ENCODE data around the gene ATF4. TPM values are rescaled to one million over a fixed set of nuclear protein-coding genes. Genes with fewer than 3 reads are reported as not detected.
A peak's percentile ranks its signal among the peaks of the same experiment; 100 is the strongest.

The ATF4 gene
- total RNA-seq, 1 experiment from 2014 or later, result 230 TPM

DNA sequence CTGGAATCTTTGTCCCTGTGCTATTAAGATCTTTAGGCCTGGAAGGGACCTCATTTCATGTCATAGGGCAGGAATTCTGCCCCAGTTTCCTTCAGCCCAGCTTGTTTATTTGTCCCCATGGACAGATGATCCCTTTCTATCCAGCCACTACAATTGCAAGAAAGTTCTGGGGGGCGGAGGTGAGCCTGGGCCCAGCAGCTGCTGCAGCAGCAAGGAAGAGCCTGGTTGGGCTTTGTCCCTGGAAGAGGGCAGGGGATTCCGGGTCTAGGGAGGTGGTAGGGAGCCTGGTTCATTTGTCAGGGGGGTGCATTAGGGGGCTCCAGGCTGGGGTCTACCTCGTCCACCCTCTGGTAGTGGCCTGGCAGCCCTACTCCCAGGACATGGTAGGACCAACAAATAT, 33.8 kb downstream of the ATF4 start:
- ChIA-PET CTCF (no interaction called here), POLR2A (ENCODE audit: unreplicated experiment) (no interaction called here)
- Histone ChIP-seq H3K4me1 (ENCODE audit: insufficient read depth, low read length) (0 out of 2 replicates have a peak, but pooled peaks cover under 1% of the 10 kb centered on the region), H3K27ac (ENCODE audit: low read length) (no peak overlapping the region), H3K4me3 (ENCODE audit: low read length) (no peak overlapping the region), H3K9me2 (replicated peaks; ENCODE audit: low read length) (no peaks in the 10 kb centered on the region), H2AFZ (ENCODE audit: low read length) (no peak overlapping the region), H3K79me2 (ENCODE audit: low read length) (no peaks in the 10 kb centered on the region), H3K9me3 (ENCODE audit: low read length) (no peaks in the 10 kb centered on the region), H3K27me3 (ENCODE audit: low read length) (peaks cover 32% of the 10 kb centered on the region), H3F3A (ENCODE audit: low read length, unreplicated experiment) (no peaks in the 10 kb centered on the region), H3K4me2 (ENCODE audit: low read length) (no peak overlapping the region), H3K9ac (ENCODE audit: low read length) (no peak overlapping the region), H4K20me1 (ENCODE audit: low read length) (no peaks in the 10 kb centered on the region), H3K36me3 (ENCODE audit: low read depth, low read length) (no peaks in the 10 kb centered on the region)
- no TSS peak for BruUV-seq (replicated peaks)
- ATAC-seq (no peak), DNase-seq (no peak)
- intact Hi-C loops (cut with micrococcal nuclease), result no loop called here
- TF ChIP-seq, protein P1, sequence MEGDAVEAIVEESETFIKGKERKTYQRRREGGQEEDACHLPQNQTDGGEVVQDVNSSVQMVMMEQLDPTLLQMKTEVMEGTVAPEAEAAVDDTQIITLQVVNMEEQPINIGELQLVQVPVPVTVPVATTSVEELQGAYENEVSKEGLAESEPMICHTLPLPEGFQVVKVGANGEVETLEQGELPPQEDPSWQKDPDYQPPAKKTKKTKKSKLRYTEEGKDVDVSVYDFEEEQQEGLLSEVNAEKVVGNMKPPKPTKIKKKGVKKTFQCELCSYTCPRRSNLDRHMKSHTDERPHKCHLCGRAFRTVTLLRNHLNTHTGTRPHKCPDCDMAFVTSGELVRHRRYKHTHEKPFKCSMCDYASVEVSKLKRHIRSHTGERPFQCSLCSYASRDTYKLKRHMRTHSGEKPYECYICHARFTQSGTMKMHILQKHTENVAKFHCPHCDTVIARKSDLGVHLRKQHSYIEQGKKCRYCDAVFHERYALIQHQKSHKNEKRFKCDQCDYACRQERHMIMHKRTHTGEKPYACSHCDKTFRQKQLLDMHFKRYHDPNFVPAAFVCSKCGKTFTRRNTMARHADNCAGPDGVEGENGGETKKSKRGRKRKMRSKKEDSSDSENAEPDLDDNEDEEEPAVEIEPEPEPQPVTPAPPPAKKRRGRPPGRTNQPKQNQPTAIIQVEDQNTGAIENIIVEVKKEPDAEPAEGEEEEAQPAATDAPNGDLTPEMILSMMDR (conservative IDR thresholded peaks at IDR 0.05; ENCODE audit: low read depth, low read length), result no peak
- TF ChIP-seq EZH2 (IDR thresholded peaks at IDR 0.05; ENCODE audit: low read length, unreplicated experiment) (no peak), EZH2phosphoT487 (IDR thresholded peaks at IDR 0.05; ENCODE audit: borderline replicate concordance, low read length) (no peak)

DNA sequence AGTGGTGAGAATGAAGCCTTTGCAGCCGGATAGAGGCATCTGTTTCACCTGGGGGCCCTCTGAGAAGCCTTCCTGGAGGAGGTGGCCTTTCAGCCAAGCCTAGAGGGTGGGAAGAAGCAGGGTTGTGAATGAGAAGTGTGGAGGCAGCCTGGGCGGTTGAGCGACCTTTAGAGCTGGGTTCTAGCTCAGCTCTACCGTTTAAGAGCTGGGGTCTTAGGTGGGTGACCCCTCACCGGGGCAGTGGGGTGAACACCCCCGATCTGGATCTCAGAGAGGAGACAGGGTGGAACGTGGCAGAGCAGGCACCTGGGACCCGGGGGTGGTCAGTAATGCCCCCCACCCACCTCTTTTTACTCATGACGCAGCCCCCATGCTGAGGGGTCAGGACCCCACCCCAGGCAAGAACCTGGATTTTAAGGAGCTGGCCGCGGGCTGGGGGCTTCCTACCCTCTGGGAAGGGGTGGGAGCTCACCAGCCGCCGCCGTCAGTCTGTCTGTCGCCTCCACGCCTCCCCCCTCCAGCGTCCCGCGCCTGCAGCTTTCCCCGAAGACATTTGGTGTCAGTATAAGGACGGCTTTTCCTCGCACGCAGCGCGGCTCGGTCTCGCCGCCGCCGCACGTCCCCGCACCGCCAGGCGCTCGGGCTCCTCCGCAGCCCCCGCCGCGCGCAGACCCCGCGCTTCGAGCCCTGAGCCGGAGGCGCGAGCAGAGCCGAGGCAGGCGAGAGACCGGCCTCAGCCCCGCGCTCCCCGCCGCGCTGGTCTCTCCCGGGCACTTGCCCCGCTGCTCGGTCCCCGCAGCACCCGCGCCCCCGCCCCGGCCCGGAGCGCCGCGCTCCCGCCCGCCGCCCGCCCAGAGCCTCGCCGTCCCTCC, 36.8 kb downstream of the ATF4 start:
- no peaks in the 10 kb centered on the region for H3F3A ChIP-seq (ENCODE audit: low read length, unreplicated experiment)
- no peaks in the 10 kb centered on the region for H3K79me2 ChIP-seq (ENCODE audit: low read length)
- ChIA-PET POLR2A (ENCODE audit: unreplicated experiment) (no interaction called here), CTCF (no interaction called here)
- H3K4me1 ChIP-seq (ENCODE audit: insufficient read depth, low read length), result peaks cover 7% of the 10 kb centered on the region; the same call in 1 of the 2 replicates
- H3K4me2 ChIP-seq (ENCODE audit: low read length), result no peak overlapping the region
- H3K36me3 ChIP-seq (ENCODE audit: low read depth, low read length), result no peaks in the 10 kb centered on the region
- H3K27me3 ChIP-seq (ENCODE audit: low read length), result peaks cover 21% of the 10 kb centered on the region
- no TSS peak for BruUV-seq (replicated peaks)
- H3K9ac ChIP-seq (ENCODE audit: low read length), result no peak overlapping the region
- ATAC-seq (peak; percentile 22; the same call in 1 of the 2 replicates), DNase-seq (no peak)
- H3K9me3 ChIP-seq (ENCODE audit: low read length), result no peaks in the 10 kb centered on the region
- H2AFZ ChIP-seq (ENCODE audit: low read length), result no peak overlapping the region
- TF ChIP-seq, protein P1 (conservative IDR thresholded peaks at IDR 0.05; ENCODE audit: low read depth, low read length), result no peak
- TF ChIP-seq EZH2phosphoT487 (IDR thresholded peaks at IDR 0.05; ENCODE audit: borderline replicate concordance, low read length), result no peak
- TF ChIP-seq EZH2 (IDR thresholded peaks at IDR 0.05; ENCODE audit: low read length, unreplicated experiment), result peak; percentile 42
- H3K27ac ChIP-seq (ENCODE audit: low read length), result no peak overlapping the region
- no peak overlapping the region for H3K4me3 ChIP-seq (ENCODE audit: low read length)
- H3K9me2 ChIP-seq (replicated peaks; ENCODE audit: low read length), result no peaks in the 10 kb centered on the region
- no peaks in the 10 kb centered on the region for H4K20me1 ChIP-seq (ENCODE audit: low read length)
- intact Hi-C loops (cut with micrococcal nuclease), result no loop called here

GRCh38 chr22:39558254-39558727, 37.9 kb downstream of the ATF4 start:
- no peaks in the 10 kb centered on the region for H3K9me2 ChIP-seq (replicated peaks; ENCODE audit: low read length)
- DNase-seq (no peak), ATAC-seq (no peak)
- TF ChIP-seq, protein P1 (conservative IDR thresholded peaks at IDR 0.05; ENCODE audit: low read depth, low read length), result no peak
- TF ChIP-seq EZH2phosphoT487 (IDR thresholded peaks at IDR 0.05; ENCODE audit: borderline replicate concordance, low read length), result peak; percentile 23; the same call in 1 of the 2 replicates
- TF ChIP-seq EZH2 (IDR thresholded peaks at IDR 0.05; ENCODE audit: low read length, unreplicated experiment), result no peak
- BruUV-seq (replicated peaks), result no TSS peak
- peaks cover 7% of the 10 kb centered on the region; the same call in 1 of the 2 replicates for H3K4me1 ChIP-seq (ENCODE audit: insufficient read depth, low read length)
- ChIA-PET CTCF (no interaction called here), POLR2A (ENCODE audit: unreplicated experiment) (no interaction called here)
- H3K27ac ChIP-seq (ENCODE audit: low read length), result no peak overlapping the region
- H4K20me1 ChIP-seq (ENCODE audit: low read length), result no peaks in the 10 kb centered on the region
- H3K9me3 ChIP-seq (ENCODE audit: low read length), result no peaks in the 10 kb centered on the region
- H3K27me3 ChIP-seq (ENCODE audit: low read length), result peaks cover 21% of the 10 kb centered on the region
- no peak overlapping the region for H3K4me3 ChIP-seq (ENCODE audit: low read length)
- H3K4me2 ChIP-seq (ENCODE audit: low read length), result no peak overlapping the region
- H3K9ac ChIP-seq (ENCODE audit: low read length), result no peak overlapping the region
- H3K79me2 ChIP-seq (ENCODE audit: low read length), result no peaks in the 10 kb centered on the region
- H2AFZ ChIP-seq (ENCODE audit: low read length), result no peak overlapping the region
- H3F3A ChIP-seq (ENCODE audit: low read length, unreplicated experiment), result no peaks in the 10 kb centered on the region
- intact Hi-C loops (cut with micrococcal nuclease), result no loop called here
- no peaks in the 10 kb centered on the region for H3K36me3 ChIP-seq (ENCODE audit: low read depth, low read length)
